Ascending aorta (tissue), 2 donors: ENCODE results near the gene GXYLT2. TPM values are rescaled to one million over a fixed set of nuclear protein-coding genes. Genes with fewer than 3 reads are reported as not detected.

Experiments used
- DNase-seq, 2 donors: peaks; one replicate each; pipeline ENCODE4 v3.0.0-alpha.2; 2019; ENCODE audit warnings: low spot score in 2 of 2
- H3K27ac ChIP-seq, 2 donors: fragments of 200-600 bp; sonication (generic); one replicate each; pipeline ENCODE4 v1.5.1; 2016 to 2017; ENCODE audit warnings: mild to moderate bottlenecking in 1 of 2
- H3K27me3 ChIP-seq: fragments of 200-600 bp; sonication (generic); one replicate; pipeline ENCODE4 v1.5.1; 2017
- H3K36me3 ChIP-seq, 2 donors: fragments of 200-600 bp; sonication (generic); one replicate each; pipeline ENCODE4 v1.5.1; 2016
- H3K4me1 ChIP-seq, 2 donors: fragments of 200-600 bp; sonication (generic); one replicate each; pipeline ENCODE4 v1.5.1; 2016 to 2017; ENCODE audit warnings: mild to moderate bottlenecking in 1 of 2
- H3K4me3 ChIP-seq, 2 donors: fragments of 200-600 bp; sonication (generic); one replicate each; pipeline ENCODE4 v1.5.1; 2016 to 2017; ENCODE audit warnings: mild to moderate bottlenecking in 1 of 2
- H3K9me3 ChIP-seq, 2 donors: fragments of 200-600 bp; sonication (generic); one replicate each; pipeline ENCODE4 v1.5.1; 2016
- CTCF ChIP-seq, 3 experiments: fragments of 200-600 bp in 2 of 3; fragments of 450-650 bp in 1 of 3; sonication (generic) in 2 of 3; IDR thresholded peaks; one replicate each; pipeline ENCODE4 v1.5.1; 2016 to 2019; ENCODE audit warnings: antibody characterized with exemption in 3 of 3, mild to moderate bottlenecking in 1 of 3, moderate library complexity in 1 of 3
- intact Hi-C: fragments of 100-400 bp; cut with DNase I; formaldehyde crosslinking; loops from one replicate; pipeline ENCODE4 v1.15.1; 2023
- total RNA-seq: library from RNA; depleted of rRNA; stranded (reverse); fragments of >200 nt; gene quantifications from one replicate; pipeline ENCODE4 v1.1.0, GENCODE V29; 2016

Gene GXYLT2
- total RNA-seq, 1 donor from 2014 or later = 19.5 TPM

- DNase-seq = no peak
- no peak overlapping the region for H3K4me3 ChIP-seq
- no peaks in the 10 kb centered on the region for H3K9me3 ChIP-seq
- no peaks in the 10 kb centered on the region for H3K27me3 ChIP-seq
- H3K36me3 ChIP-seq = peaks cover 0 to 10% of the 10 kb centered on the region in 2 donors
- no peak overlapping the region for H3K27ac ChIP-seq
- peaks cover 0 to 20% of the 10 kb centered on the region in 2 donors for H3K4me1 ChIP-seq
- intact Hi-C loops = no loop called here
- no peak for TF ChIP-seq CTCF (IDR thresholded peaks at IDR 0.05)
Measured at GRCh38 chr3:73009750-73010149, 121.9 kb downstream of the GXYLT2 start.

- Histone ChIP-seq H3K27me3 (no peaks in the 10 kb centered on the region), H3K9me3 (no peaks in the 10 kb centered on the region), H3K36me3 (peaks cover 0 to 10% of the 10 kb centered on the region in 2 donors), H3K4me3 (no peak overlapping the region), H3K4me1 (peaks cover 0 to 20% of the 10 kb centered on the region in 2 donors), H3K27ac (no peak overlapping the region)
- no peak for DNase-seq
- intact Hi-C loops = no loop called here
- no peak for TF ChIP-seq CTCF (IDR thresholded peaks at IDR 0.05)
Measured at GRCh38 chr3:73010158-73010557, 122.3 kb downstream of the GXYLT2 start.

- TF ChIP-seq CTCF (IDR thresholded peaks at IDR 0.05) = no peak
- Histone ChIP-seq H3K27me3 (no peaks in the 10 kb centered on the region), H3K27ac (no peak overlapping the region), H3K4me3 (no peak overlapping the region), H3K9me3 (no peaks in the 10 kb centered on the region), H3K4me1 (peaks cover 0 to 5% of the 10 kb centered on the region in 2 donors), H3K36me3 (peaks cover 0 to 6% of the 10 kb centered on the region in 2 donors)
- no peak for DNase-seq
- intact Hi-C loops = no loop called here
Measured at GRCh38 chr3:73018298-73018697, 130.5 kb downstream of the GXYLT2 start.

GRCh38 chr3:73018790-73019441, 131.1 kb downstream of the GXYLT2 start:
- Histone ChIP-seq H3K4me3 (no peak overlapping the region), H3K36me3 (peaks cover 0 to 6% of the 10 kb centered on the region in 2 donors), H3K27me3 (no peaks in the 10 kb centered on the region), H3K4me1 (peaks cover 0 to 5% of the 10 kb centered on the region in 2 donors), H3K27ac (no peak overlapping the region), H3K9me3 (no peaks in the 10 kb centered on the region)
- intact Hi-C loops = no loop called here
- DNase-seq = no peak
- no peak for TF ChIP-seq CTCF (IDR thresholded peaks at IDR 0.05)

- no peaks in the 10 kb centered on the region for H3K27me3 ChIP-seq
- H3K27ac ChIP-seq = no peak overlapping the region
- no peaks in the 10 kb centered on the region for H3K9me3 ChIP-seq
- TF ChIP-seq CTCF (IDR thresholded peaks at IDR 0.05) = no peak
- H3K36me3 ChIP-seq = no peaks in the 10 kb centered on the region
- no peak overlapping the region for H3K4me3 ChIP-seq
- peaks cover 0 to 16% of the 10 kb centered on the region in 2 donors for H3K4me1 ChIP-seq
- DNase-seq = no peak
- intact Hi-C loops = no loop called here
Measured at GRCh38 chr3:73021301-73021835, 133.5 kb downstream of the GXYLT2 start.
